H1 (cell line): ENCODE measurements around the gene TARS3. TPM values are rescaled to one million over a fixed set of nuclear protein-coding genes. Genes with fewer than 3 reads are reported as not detected.

Experiments
- CTCF ChIA-PET: fragments of 300-600 bp; sonication (Branson Sonifier 250); formaldehyde crosslinking; loops from one replicate; lab custom pipeline; 2021; ENCODE audit not compliant: partially characterized antibody; lab: Charles Lee
- POLR2A ChIA-PET: fragments of 300-600 bp; sonication (Branson Sonifier 250); formaldehyde crosslinking; loops from one replicate; lab custom pipeline; 2021; ENCODE audit warnings: inconsistent platforms; ENCODE audit not compliant: partially characterized antibody; lab: Charles Lee
- DNase-seq, 2 experiments: peaks; one replicate each; pipeline versions ENCODE4 v3.0.0 to v3.0.0-alpha.2; 2010 to 2022; ENCODE audit warnings: low spot score in 2 of 2, low read depth in 1 of 2, mixed read lengths in 1 of 2
- FAIRE-seq: peaks from 2 replicates; lab custom pipeline; 2011; peaks lifted over from hg19 to GRCh38; lab: Jason Lieb, UNC
- H2AFZ ChIP-seq: 2 replicates; pipeline ENCODE4 v1.8.1; 2012; ENCODE audit warnings: low read length, inconsistent platforms
- H2AK5ac ChIP-seq: 2 replicates; pipeline ENCODE4 v1.6.1; 2013; ENCODE audit warnings: low read depth, low read length
- H2BK120ac ChIP-seq: replicated peaks from 2 replicates; pipeline ENCODE3; 2013; ENCODE audit warnings: low read depth, low read length, inconsistent platforms
- H2BK12ac ChIP-seq: 2 replicates; pipeline ENCODE4 v1.6.1; 2013; ENCODE audit warnings: low read depth, low read length
- H2BK15ac ChIP-seq: 2 replicates; pipeline ENCODE4 v1.6.1; 2013; ENCODE audit warnings: low read length
- H2BK20ac ChIP-seq: 2 replicates; pipeline ENCODE4 v1.6.1; 2013; ENCODE audit warnings: low read length
- H2BK5ac ChIP-seq: 2 replicates; pipeline ENCODE4 v1.6.1; 2013; ENCODE audit warnings: low read depth, low read length
- H3K14ac ChIP-seq: 2 replicates; pipeline ENCODE4 v1.6.1; 2013; ENCODE audit warnings: inconsistent platforms; ENCODE audit not compliant: insufficient read length
- H3K18ac ChIP-seq: 2 replicates; pipeline ENCODE4 v1.6.1; 2013; ENCODE audit warnings: low read length; ENCODE audit errors: extremely low read depth
- H3K23ac ChIP-seq: 2 replicates; pipeline ENCODE4 v1.6.1; 2013; ENCODE audit warnings: inconsistent platforms; ENCODE audit not compliant: insufficient read length
- H3K23me2 ChIP-seq: 2 replicates; pipeline ENCODE4 v1.6.1; 2013; ENCODE audit warnings: low read depth, low read length
- H3K27ac ChIP-seq: 2 replicates; pipeline ENCODE4 v1.6.1; 2011; ENCODE audit warnings: low read depth, low read length, inconsistent platforms
- H3K27me3 ChIP-seq, 4 experiments: replicated peaks in 1 of 4; 1 replicate in 1 of 4; 2 replicates in 3 of 4; pipeline versions ENCODE4 v1.6.1 to v1.8.1; 2011 to 2013; ENCODE audit warnings: low read length in 3 of 4, mild to moderate bottlenecking in 3 of 4, inconsistent platforms in 2 of 4, mixed read lengths in 2 of 4, moderate library complexity in 1 of 4; ENCODE audit not compliant: control insufficient read depth in 3 of 4, insufficient read depth in 3 of 4; ENCODE audit errors: extremely low read depth in 1 of 4
- H3K36me3 ChIP-seq, 4 experiments: 2 replicates each; pipeline versions ENCODE4 v1.6.1 to v1.8.1; 2011 to 2013; ENCODE audit warnings: mild to moderate bottlenecking in 4 of 4, low read length in 3 of 4, moderate library complexity in 2 of 4, control low read depth in 1 of 4, inconsistent platforms in 1 of 4; ENCODE audit not compliant: insufficient read depth in 4 of 4, control insufficient read depth in 2 of 4
- H3K4ac ChIP-seq: replicated peaks from 2 replicates; pipeline ENCODE3; 2013; ENCODE audit warnings: low read length, low read depth, mixed read lengths, inconsistent platforms; ENCODE audit not compliant: insufficient read length
- H3K4me1 ChIP-seq, 4 experiments: replicated peaks in 1 of 4; 1 replicate in 1 of 4; 2 replicates in 3 of 4; pipeline versions ENCODE4 v1.6.1 to v1.8.1; 2011 to 2013; ENCODE audit warnings: low read length in 3 of 4, inconsistent platforms in 2 of 4, mixed read lengths in 1 of 4; ENCODE audit not compliant: insufficient read depth in 4 of 4, control insufficient read depth in 3 of 4
- H3K4me2 ChIP-seq, 2 experiments: 2 replicates each; pipeline versions ENCODE4 v1.6.1 to v1.8.1; 2011 to 2013; ENCODE audit warnings: low read depth in 2 of 2, low read length in 2 of 2, control low read depth in 1 of 2, inconsistent platforms in 1 of 2, mild to moderate bottlenecking in 1 of 2; ENCODE audit not compliant: insufficient read depth in 1 of 2
- H3K4me3 ChIP-seq, 4 experiments: fragments of 200-600, 300-600 bp in 1 of 4; sonication (generic), shearing (Covaris generic), sonication (Bioruptor Twin) in 1 of 4; 2 replicates each; pipeline versions ENCODE4 v1.5.1 to v1.8.1; 2011 to 2016; ENCODE audit warnings: low read length in 4 of 4, low read depth in 3 of 4, control low read depth in 2 of 4, inconsistent platforms in 2 of 4, mild to moderate bottlenecking in 2 of 4, mixed read lengths in 1 of 4, moderate library complexity in 1 of 4; ENCODE audit not compliant: insufficient read depth in 2 of 4; ENCODE audit errors: extremely low read depth in 1 of 4
- H3K56ac ChIP-seq: replicated peaks from 2 replicates; pipeline ENCODE3; 2013; ENCODE audit warnings: low read depth, mild to moderate bottlenecking, mixed read lengths, low read length, inconsistent platforms; ENCODE audit not compliant: insufficient read length
- H3K79me1 ChIP-seq: 2 replicates; pipeline ENCODE4 v1.6.1; 2013; ENCODE audit warnings: low read depth, low read length, control low read depth
- H3K79me2 ChIP-seq, 2 experiments: 2 replicates each; pipeline versions ENCODE4 v1.6.1 to v1.8.1; 2012 to 2013; ENCODE audit warnings: low read length in 2 of 2, mild to moderate bottlenecking in 2 of 2, inconsistent platforms in 1 of 2; ENCODE audit not compliant: insufficient read depth in 2 of 2, control insufficient read depth in 1 of 2
- H3K9ac ChIP-seq, 4 experiments: replicated peaks in 1 of 4; 1 replicate in 1 of 4; 2 replicates in 3 of 4; pipeline versions ENCODE4 v1.6.1 to v1.8.1; 2011 to 2013; ENCODE audit warnings: low read depth in 3 of 4, low read length in 3 of 4, control low read depth in 2 of 4, mild to moderate bottlenecking in 2 of 4, moderate library complexity in 2 of 4, inconsistent platforms in 1 of 4; ENCODE audit errors: extremely low read depth in 1 of 4
- H3K9me3 ChIP-seq, 2 experiments: 2 replicates each; pipeline versions ENCODE4 v1.6.1 to v1.8.1; 2012 to 2013; ENCODE audit warnings: mild to moderate bottlenecking in 2 of 2, moderate library complexity in 2 of 2, control low read depth in 1 of 2, inconsistent platforms in 1 of 2, low read depth in 1 of 2, low read length in 1 of 2, mixed read lengths in 1 of 2; ENCODE audit not compliant: insufficient read depth in 2 of 2
- H4K20me1 ChIP-seq, 2 experiments: replicated peaks in 1 of 2; 2 replicates each; pipeline versions ENCODE3 to v1.8.1; 2011 to 2013; ENCODE audit warnings: inconsistent platforms in 2 of 2, low read length in 2 of 2, mild to moderate bottlenecking in 1 of 2; ENCODE audit not compliant: insufficient read depth in 2 of 2, control insufficient read depth in 1 of 2
- H4K5ac ChIP-seq: 2 replicates; pipeline ENCODE4 v1.6.1; 2013; ENCODE audit warnings: low read length, low read depth, mixed read lengths, inconsistent platforms; ENCODE audit not compliant: insufficient read length
- H4K8ac ChIP-seq: 2 replicates; pipeline ENCODE4 v1.8.0; 2013; ENCODE audit warnings: mild to moderate bottlenecking, moderate library complexity, low read length, inconsistent platforms; ENCODE audit not compliant: insufficient read depth; ENCODE audit errors: extremely low read depth
- H4K91ac ChIP-seq: replicated peaks from 2 replicates; pipeline ENCODE3; 2013; ENCODE audit warnings: low read length, mixed read lengths, inconsistent platforms; ENCODE audit not compliant: insufficient read length
- BACH1 ChIP-seq: IDR thresholded peaks from 2 replicates; pipeline ENCODE4 v1.6.1; 2012; ENCODE audit warnings: low read length, improper control_type of control experiment
- BCL11A ChIP-seq, 2 experiments: IDR thresholded peaks; one replicate each; pipeline ENCODE4 v1.6.1; 2011; ENCODE audit warnings: low read depth in 2 of 2, low read length in 2 of 2, mild to moderate bottlenecking in 2 of 2
- CREB1 ChIP-seq: IDR thresholded peaks from 2 replicates; pipeline ENCODE4 v1.6.1; 2012; ENCODE audit warnings: inconsistent platforms
- FOSL1 ChIP-seq: IDR thresholded peaks from 2 replicates; pipeline ENCODE4 v1.6.1; 2011; ENCODE audit warnings: mild to moderate bottlenecking, low read depth, low read length, moderate library complexity; ENCODE audit not compliant: insufficient read depth
- JUND ChIP-seq: IDR thresholded peaks from 2 replicates; pipeline ENCODE4 v1.6.1; 2011; ENCODE audit warnings: mild to moderate bottlenecking, improper control_type of control experiment, low read length
- POLR2A ChIP-seq, 2 experiments: IDR thresholded peaks; 1 replicate in 1 of 2; 2 replicates in 1 of 2; pipeline ENCODE4 v1.6.1; 2011; ENCODE audit warnings: low read depth in 2 of 2, low read length in 2 of 2, mild to moderate bottlenecking in 2 of 2; ENCODE audit errors: control extremely low read depth in 1 of 2
- RAD21 ChIP-seq, 2 experiments: IDR thresholded peaks in 1 of 2; conservative IDR thresholded peaks in 1 of 2; 2 replicates each; pipeline ENCODE4 v1.6.1; 2011; ENCODE audit warnings: low read depth in 2 of 2, low read length in 2 of 2, improper control_type of control experiment in 1 of 2, inconsistent platforms in 1 of 2, mild to moderate bottlenecking in 1 of 2, moderate library complexity in 1 of 2
- RFX5 ChIP-seq: IDR thresholded peaks from 2 replicates; pipeline ENCODE4 v1.6.1; 2011; ENCODE audit warnings: low read depth, low read length, improper control_type of control experiment, borderline replicate concordance
- RXRA ChIP-seq: IDR thresholded peaks from 2 replicates; pipeline ENCODE4 v1.6.1; 2011; ENCODE audit warnings: low read depth, mild to moderate bottlenecking, low read length, moderate library complexity; ENCODE audit not compliant: insufficient read depth
- SIRT6 ChIP-seq: IDR thresholded peaks from one replicate; pipeline ENCODE4 v1.7.1; 2012; ENCODE audit warnings: low read length, inconsistent platforms
- SIX5 ChIP-seq: IDR thresholded peaks from 2 replicates; pipeline ENCODE4 v1.6.1; 2011; ENCODE audit warnings: mild to moderate bottlenecking, low read depth, low read length
- SP2 ChIP-seq: IDR thresholded peaks from 2 replicates; pipeline ENCODE4 v1.6.1; 2012; ENCODE audit warnings: mild to moderate bottlenecking, low read length, inconsistent platforms
- SUZ12 ChIP-seq: fragments of 200-600 bp; sonication (generic); IDR thresholded peaks from 2 replicates; pipeline ENCODE4 v1.6.1; 2012; ENCODE audit warnings: mild to moderate bottlenecking, inconsistent platforms, low read length, moderate library complexity, mixed read lengths
- WGBS, 2 experiments: shearing (Covaris generic) in 1 of 2; methylation state at CpG; one replicate each; pipeline versions ENCODE4 v1.1.6 to v1.1.7; 2013 to 2015; ENCODE audit warnings: low lambda C conversion rate in 2 of 2, mixed read lengths in 2 of 2, inconsistent platforms in 1 of 2, low coverage in 1 of 2, missing lambda C conversion rate in 1 of 2; ENCODE audit not compliant: insufficient replicate concordance in 2 of 2, insufficient coverage in 1 of 2, insufficient read length in 1 of 2; ENCODE audit errors: extremely low coverage in 1 of 2, missing lambda C conversion rate in 1 of 2; 5-methylcytosine and 5-hydroxymethylcytosine counted together
- polyA plus RNA-seq, 7 experiments: library from polyadenylated mRNA; depleted of rRNA in 3 of 7; stranded (reverse) in 5 of 7; unstranded in 2 of 7; fragments of >200 nt in 5 of 7; fragments of 200-250 nt in 2 of 7; gene quantifications; 1 replicate in 5 of 7; 2 replicates in 1 of 7; 4 replicates in 1 of 7; pipeline versions ENCODE4 v1.2.1 to v1.2.3, GENCODE V29; 2011 to 2013; ENCODE audit warnings: missing spikeins in 2 of 7, mixed read lengths in 2 of 7
- total RNA-seq: library from RNA; stranded (reverse); fragmentation: NEBNext Ultra II Directional; extraction: Animal tissue kit (Norgen Biotek cat#: 25700); gene quantifications from 2 replicates; pipeline ENCODE4 v1.2.1, GENCODE V29; 2021

TARS3 gene
- total and polyA plus RNA-seq, 2 of the 8 experiments (the other 6 are each of a cell fraction or from before 2014, with no cell fraction given), result 2.1 to 13.9 TPM

DNA sequence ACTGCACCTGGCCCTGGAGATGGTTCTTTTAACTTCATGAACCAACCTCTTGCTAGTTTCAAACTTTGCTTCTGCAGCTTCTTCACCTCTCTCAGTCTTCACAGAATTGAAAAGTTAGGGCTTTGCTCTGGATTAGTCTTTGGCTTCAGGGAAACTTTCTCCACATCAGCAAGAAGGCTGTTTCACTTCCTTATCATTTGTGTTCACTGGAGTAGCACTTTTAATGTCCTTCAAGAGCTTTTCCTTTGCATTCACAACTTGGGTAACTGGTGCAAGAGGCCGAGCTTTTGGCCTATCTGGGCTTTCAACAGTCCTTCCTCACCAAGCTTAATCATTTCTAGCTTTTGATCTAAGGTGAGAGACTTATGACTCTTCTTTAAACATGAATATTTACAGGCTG is 56.4 kb downstream of the TARS3 start:
- DNase-seq (no peak), FAIRE-seq (no peak)
- no peak overlapping the region for H4K91ac ChIP-seq
- H3K9me3 ChIP-seq, result no peaks in the 10 kb centered on the region
- H2BK5ac ChIP-seq, result no peak overlapping the region
- H2BK120ac ChIP-seq, result no peak overlapping the region
- no peaks in the 10 kb centered on the region for H3K4me1 ChIP-seq
- no peak overlapping the region for H4K5ac ChIP-seq
- no peaks in the 10 kb centered on the region; a peak in 2 of 8 replicates for H3K36me3 ChIP-seq
- no peaks in the 10 kb centered on the region for H3K23me2 ChIP-seq
- H3K56ac ChIP-seq, result no peak overlapping the region
- H2BK15ac ChIP-seq, result no peak overlapping the region
- H2BK20ac ChIP-seq, result no peak overlapping the region
- POLR2A ChIA-PET, result interaction anchor here (1.1 kb wide), 1 partner anchor 12 kb away, joined by 3 read pairs; no protein-coding TSS in a partner anchor
- no peak overlapping the region for H3K9ac ChIP-seq
- H3K79me2 ChIP-seq, result no peaks in the 10 kb centered on the region
- H3K79me1 ChIP-seq, result no peaks in the 10 kb centered on the region
- CTCF ChIA-PET, result no interaction called here
- no peaks in the 10 kb centered on the region for H4K20me1 ChIP-seq
- no peak overlapping the region for H3K23ac ChIP-seq
- no peak overlapping the region for H3K27ac ChIP-seq
- H2AFZ ChIP-seq, result no peak overlapping the region
- no peak overlapping the region for H4K8ac ChIP-seq
- no peak overlapping the region for H3K14ac ChIP-seq
- H3K4me3 ChIP-seq, result no peak overlapping the region
- no peaks in the 10 kb centered on the region for H3K27me3 ChIP-seq
- no peak overlapping the region for H2BK12ac ChIP-seq
- no peak overlapping the region for H2AK5ac ChIP-seq
- H3K4ac ChIP-seq, result no peak overlapping the region
- WGBS, 2 experiments, result 88% methylated on average over 1 of the region's 1 CpG; no CpG with 5 or more reads in 1 of the 2 experiments
- H3K4me2 ChIP-seq, result no peak overlapping the region
- no peak overlapping the region for H3K18ac ChIP-seq
- TF ChIP-seq BCL11A (IDR thresholded peaks at IDR 0.05; ENCODE audit: low read depth in 2 of 2, low read length in 2 of 2), result no peak
- no peak for TF ChIP-seq CREB1
- TF ChIP-seq RAD21 (IDR thresholded peaks at IDR 0.05 in 1 of 2, conservative IDR thresholded peaks at IDR 0.05 in 1 of 2; ENCODE audit: low read depth in 2 of 2, low read length in 2 of 2), result no peak
- TF ChIP-seq RXRA, result no peak
- TF ChIP-seq BACH1, result no peak
- no peak for TF ChIP-seq JUND
- TF ChIP-seq SIRT6, result no peak
- TF ChIP-seq SUZ12, result no peak
- TF ChIP-seq SP2, result no peak
- TF ChIP-seq SIX5, result no peak
- no peak for TF ChIP-seq POLR2A (IDR thresholded peaks at IDR 0.05; ENCODE audit: control extremely low read depth in 1 of 2, low read depth in 2 of 2, low read length in 2 of 2)
- no peak for TF ChIP-seq RFX5
- TF ChIP-seq FOSL1, result no peak
